Stomach (tissue), 9 donors: ENCODE data around the gene TMEM242. TPM values are rescaled to one million over a fixed set of nuclear protein-coding genes. Genes with fewer than 3 reads are reported as not detected.
A peak's percentile ranks its signal among the peaks of the same experiment; 100 is the strongest.

Source experiments
- DNase-seq, 2 donors: peaks; one replicate each; pipeline versions ENCODE4 v3.0.0 to v3.0.0-alpha.2; 2013 to 2019
- H3K27ac ChIP-seq, 5 donors: fragments of 200-600 bp in 4 of 5; sonication (generic) in 4 of 5; one replicate each; pipeline ENCODE4 v1.5.1; 2013 to 2019; ENCODE audit warnings: mild to moderate bottlenecking in 1 of 5, moderate library complexity in 1 of 5
- H3K27me3 ChIP-seq, 3 donors: fragments of 200-600 bp; sonication (generic); one replicate each; pipeline ENCODE4 v1.5.1; 2017 to 2019; ENCODE audit warnings: mixed run types in 1 of 3
- H3K36me3 ChIP-seq, 4 donors: fragments of 200-600 bp; sonication (generic); 1 replicate in 3 of 4; 2 replicates in 1 of 4; pipeline ENCODE4 v1.5.1; 2016 to 2019
- H3K4me1 ChIP-seq, 4 donors: fragments of 200-600 bp; sonication (generic); one replicate each; pipeline ENCODE4 v1.5.1; 2016 to 2019
- H3K4me3 ChIP-seq, 4 donors: fragments of 200-600 bp; sonication (generic) in 3 of 4; one replicate each; pipeline ENCODE4 v1.5.1; 2016 to 2019; ENCODE audit warnings: mild to moderate bottlenecking in 1 of 4
- H3K9me3 ChIP-seq, 4 donors: fragments of 200-600 bp; sonication (generic); one replicate each; pipeline ENCODE4 v1.5.1; 2016 to 2019
- CTCF ChIP-seq, 7 experiments: fragments of 450-650 bp in 4 of 7; fragments of 200-600 bp in 3 of 7; sonication (generic) in 3 of 7; IDR thresholded peaks; one replicate each; pipeline ENCODE4 v1.5.1; 2016 to 2019; ENCODE audit warnings: antibody characterized with exemption in 7 of 7, control low read depth in 2 of 7, mild to moderate bottlenecking in 1 of 7
- EP300 ChIP-seq: sonication (generic); formaldehyde crosslinking; IDR thresholded peaks from one replicate; pipeline ENCODE4 v1.6.1; 2017; ENCODE audit warnings: antibody characterized with exemption
- POLR2A ChIP-seq, 4 donors: fragments of 450-650 bp; IDR thresholded peaks; one replicate each; pipeline ENCODE4 v1.6.1; 2016; ENCODE audit warnings: antibody characterized with exemption in 4 of 4, control low read depth in 2 of 4, mild to moderate bottlenecking in 1 of 4, moderate library complexity in 1 of 4
- POLR2AphosphoS5 ChIP-seq, 3 donors: sonication (generic); formaldehyde crosslinking; IDR thresholded peaks; one replicate each; pipeline ENCODE4 v1.6.1; 2016; ENCODE audit warnings: antibody characterized with exemption in 3 of 3
- WGBS, 5 donors: extraction: QIAGEN DNeasy Blood & Tissue Kit in 3 of 5; methylation state at CpG; one replicate each; pipeline versions ENCODE4 v1.1.5 to v1.1.7; 2013 to 2018; 5-methylcytosine and 5-hydroxymethylcytosine counted together
- intact Hi-C: fragments of 100-400 bp; cut with DNase I; formaldehyde crosslinking; loops from one replicate; pipeline ENCODE4 v1.15.1; 2023; ENCODE audit warnings: low total_unique reads
- polyA plus RNA-seq, 3 donors: library from polyadenylated mRNA; stranded (reverse); fragments of 200-250 nt; gene quantifications; one replicate each; pipeline ENCODE4 v1.2.3, GENCODE V29; 2013
- total RNA-seq, 5 donors: library from RNA; depleted of rRNA; stranded (reverse); fragments of >200 nt; gene quantifications; one replicate each; pipeline versions ENCODE4 v1.1.0 to v1.2.3, GENCODE V29; 2014 to 2016
- donor health status: healthy with polysubstance abuse.
- donor health status: Bipolar disorder and iron deficiency.
- donor health status: healthy.

TMEM242 gene
- total and polyA plus RNA-seq, 8 donors = 0.87 to 13.8 (median 4.4) TPM; not detected in 1

DNA sequence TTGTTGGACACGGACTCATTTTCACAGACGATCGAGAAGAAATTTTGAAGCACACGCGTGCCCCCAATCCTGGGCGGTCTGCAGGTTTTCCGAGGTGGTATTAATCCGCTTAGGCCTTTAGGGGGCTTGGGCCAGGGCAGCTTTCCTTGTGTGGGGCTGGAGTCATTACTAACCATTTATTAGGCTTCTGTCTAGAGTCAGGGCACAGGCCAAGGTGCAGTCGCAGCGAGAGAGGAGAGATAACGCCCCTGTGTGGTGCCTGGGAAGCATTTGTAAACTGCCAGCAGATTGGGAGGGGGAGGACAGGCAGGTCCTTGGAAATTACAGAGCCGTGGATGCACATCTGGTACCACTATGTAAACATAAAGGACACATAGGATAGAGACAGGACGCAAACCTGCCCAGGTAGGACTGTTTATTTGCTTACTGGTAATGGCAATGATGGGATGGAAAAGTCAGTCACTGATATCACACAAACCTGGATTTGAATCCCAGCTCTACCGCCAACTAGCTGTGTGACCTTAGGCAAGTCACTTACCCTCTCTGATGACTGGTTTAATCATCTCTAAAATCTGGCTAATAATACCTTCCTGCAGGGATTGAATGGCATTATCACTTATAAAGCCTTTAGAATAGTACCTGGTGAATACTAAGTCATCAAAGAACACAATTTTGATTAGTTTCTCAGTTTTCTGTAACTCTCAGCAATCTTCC is 76.4 kb downstream of the TMEM242 start:
- DNase-seq = no peak
- 81 to 87% (median 85%) methylated on average over 8 to 14 of the region's 14 CpGs for WGBS, 5 donors
- no peak overlapping the region for H3K4me3 ChIP-seq

DNA sequence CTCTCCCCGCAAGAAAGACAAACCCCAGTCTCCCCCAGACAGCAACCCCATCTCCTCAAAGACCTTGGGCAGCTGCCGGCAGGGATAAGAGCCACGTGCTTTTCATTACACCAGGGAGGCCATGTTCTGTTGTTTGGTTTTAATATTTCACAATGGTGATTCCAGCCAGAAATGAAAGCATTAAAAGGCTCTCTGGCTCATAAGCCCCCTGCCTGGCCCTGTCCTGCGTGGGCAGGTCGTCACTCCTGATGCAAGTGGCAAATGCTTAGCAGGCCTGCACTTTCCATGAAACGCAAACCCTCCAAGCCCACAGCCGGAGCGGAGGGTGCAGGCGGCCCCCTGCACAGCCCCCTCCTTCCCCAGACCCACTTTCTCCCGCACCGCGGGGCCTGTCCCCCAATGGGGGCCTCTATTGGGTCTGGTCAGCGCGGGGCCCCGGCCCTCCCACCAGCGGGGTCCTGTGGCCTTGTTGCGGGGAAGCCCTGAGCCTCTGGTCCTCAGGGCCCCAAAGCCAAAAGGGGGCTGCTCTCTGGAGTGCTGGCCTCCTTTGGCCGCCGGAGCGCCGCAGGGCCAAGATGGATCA is 77.2 kb downstream of the TMEM242 start:
- H3K27ac ChIP-seq = peak overlapping the region in 2 of 5 donors; percentile 14 to 36
- H3K27me3 ChIP-seq = no peaks in the 10 kb centered on the region
- no peak for TF ChIP-seq CTCF (IDR thresholded peaks at IDR 0.05)
- TF ChIP-seq POLR2A (IDR thresholded peaks at IDR 0.05) = no peak
- no peak for TF ChIP-seq EP300
- TF ChIP-seq POLR2AphosphoS5 (IDR thresholded peaks at IDR 0.05) = no peak
- no peak overlapping the region for H3K4me3 ChIP-seq
- WGBS, 5 donors = 84 to 94% (median 93%) methylated on average over 20 to 21 of the region's 21 CpGs
- intact Hi-C loops = no loop called here
- no peaks in the 10 kb centered on the region for H3K9me3 ChIP-seq
- H3K36me3 ChIP-seq = no peaks in the 10 kb centered on the region
- DNase-seq = peak in 1 of 2 donors; percentile 51
- peaks cover 0 to 25% (median 13%) of the 10 kb centered on the region in 4 donors for H3K4me1 ChIP-seq

More for the DNA sequence above, 76.4 kb downstream of the TMEM242 start:
- no peaks in the 10 kb centered on the region for H3K27me3 ChIP-seq
- no peak for TF ChIP-seq CTCF (IDR thresholded peaks at IDR 0.05)
- no peak for TF ChIP-seq POLR2AphosphoS5 (IDR thresholded peaks at IDR 0.05)
- no peak for TF ChIP-seq EP300
- TF ChIP-seq POLR2A (IDR thresholded peaks at IDR 0.05) = no peak
- intact Hi-C loops = no loop called here
- no peaks in the 10 kb centered on the region for H3K9me3 ChIP-seq
- peaks cover 0 to 18% (median 8%) of the 10 kb centered on the region in 4 donors for H3K4me1 ChIP-seq
- H3K36me3 ChIP-seq = no peaks in the 10 kb centered on the region
- H3K27ac ChIP-seq = no peak overlapping the region

DNA sequence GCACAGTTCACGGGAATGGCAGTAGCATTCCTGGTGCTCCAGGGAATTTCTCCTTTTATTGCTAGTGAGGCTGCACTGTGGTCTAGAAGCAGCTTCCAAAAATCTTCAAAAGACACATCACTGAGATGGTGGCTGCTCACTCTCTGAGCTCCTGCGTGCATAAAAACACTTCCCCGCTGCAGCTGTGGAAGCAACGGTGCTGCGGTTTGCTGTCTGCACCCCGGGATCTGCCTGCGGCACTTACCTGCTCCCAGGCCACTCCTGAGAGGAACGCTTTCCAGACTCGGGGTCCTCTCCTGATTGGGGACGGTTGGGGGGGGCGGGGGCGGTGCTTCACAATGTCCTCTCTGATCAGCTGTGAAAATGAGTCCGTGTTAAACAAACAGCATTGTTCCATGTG is 77.9 kb downstream of the TMEM242 start:
- Histone ChIP-seq H3K27ac (peak overlapping the region in 2 of 5 donors; percentile 36 to 39), H3K4me3 (no peak overlapping the region), H3K36me3 (no peaks in the 10 kb centered on the region), H3K4me1 (peaks cover 7 to 32% (median 20%) of the 10 kb centered on the region in 4 donors), H3K9me3 (no peaks in the 10 kb centered on the region), H3K27me3 (no peaks in the 10 kb centered on the region)
- no peak for DNase-seq
- TF ChIP-seq POLR2AphosphoS5 (IDR thresholded peaks at IDR 0.05) = no peak
- no peak for TF ChIP-seq CTCF (IDR thresholded peaks at IDR 0.05)
- TF ChIP-seq EP300 = no peak
- TF ChIP-seq POLR2A (IDR thresholded peaks at IDR 0.05) = no peak
- intact Hi-C loops = no loop called here
- 65 to 71% (median 68%) methylated on average over 12 to 13 of the region's 13 CpGs for WGBS, 5 donors

DNA sequence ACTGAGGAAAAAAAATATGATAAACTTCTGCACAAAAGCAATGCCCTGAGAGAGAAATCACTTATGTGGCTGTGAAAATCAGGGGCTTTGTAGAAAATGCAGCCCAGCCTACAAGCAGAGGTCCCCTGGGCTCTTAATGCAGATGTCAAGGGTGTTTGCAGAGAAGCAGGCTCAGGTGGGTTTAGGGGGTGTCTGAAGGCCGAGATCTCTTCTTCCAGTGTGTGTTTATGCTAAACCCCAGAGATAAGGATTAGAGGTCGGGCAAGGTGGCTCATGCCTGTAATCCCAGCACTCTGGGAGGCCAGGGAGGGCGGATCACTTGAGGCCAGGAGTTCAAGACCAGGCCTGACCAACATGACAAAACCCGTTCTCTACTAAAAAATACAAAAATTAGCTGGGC is 78.5 kb downstream of the TMEM242 start:
- no peaks in the 10 kb centered on the region for H3K9me3 ChIP-seq
- H3K36me3 ChIP-seq = no peaks in the 10 kb centered on the region
- intact Hi-C loops = no loop called here
- no peak for DNase-seq
- no peaks in the 10 kb centered on the region for H3K27me3 ChIP-seq
- H3K27ac ChIP-seq = peak overlapping the region in 2 of 5 donors; percentile 3 to 39
- H3K4me3 ChIP-seq = no peak overlapping the region
- 53 to 71% (median 58%) methylated on average over 4 of the region's 4 CpGs for WGBS, 5 donors
- TF ChIP-seq POLR2AphosphoS5 (IDR thresholded peaks at IDR 0.05) (no peak), POLR2A (IDR thresholded peaks at IDR 0.05) (no peak), EP300 (no peak), CTCF (IDR thresholded peaks at IDR 0.05) (no peak)
- peaks cover 11 to 38% (median 24%) of the 10 kb centered on the region in 4 donors for H3K4me1 ChIP-seq
